ENCODE results near the gene DIRAS1. TPM values are rescaled to one million over a fixed set of nuclear protein-coding genes. Genes with fewer than 3 reads are reported as not detected.

Gene DIRAS1
- total RNA-seq, 1 donor from 2014 or later, result 0.10 TPM

GRCh38 chr19:2756477-2756876 lies 35.3 kb upstream of the DIRAS1 start:
- ATAC-seq (no peak), DNase-seq (ENCODE audit: low spot score) (no peak)

GRCh38 chr19:2755811-2756210 lies 34.6 kb upstream of the DIRAS1 start:
- ATAC-seq, result no peak
- no peak for DNase-seq (ENCODE audit: low spot score)

- ATAC-seq, result no peak
- DNase-seq (ENCODE audit: low spot score), result no peak
Observed at GRCh38 chr19:2755448-2755705, 34.2 kb upstream of the DIRAS1 start.

- DNase-seq (ENCODE audit: low spot score) (no peak), ATAC-seq (no peak)
Observed at GRCh38 chr19:2754659-2755447, 33.7 kb upstream of the DIRAS1 start.

- ATAC-seq (no peak), DNase-seq (ENCODE audit: low spot score) (no peak)
Observed at GRCh38 chr19:2751438-2751830, 30.3 kb upstream of the DIRAS1 start.

GRCh38 chr19:2750808-2751437 lies 29.8 kb upstream of the DIRAS1 start:
- no peak for ATAC-seq
- no peak for DNase-seq (ENCODE audit: low spot score)

GRCh38 chr19:2747349-2747748 lies 26.2 kb upstream of the DIRAS1 start:
- ATAC-seq (no peak), DNase-seq (ENCODE audit: low spot score) (no peak)

GRCh38 chr19:2744113-2744512 lies 22.9 kb upstream of the DIRAS1 start:
- DNase-seq (ENCODE audit: low spot score) (no peak), ATAC-seq (no peak)

- ATAC-seq, result no peak
- DNase-seq (ENCODE audit: low spot score), result no peak
Observed at GRCh38 chr19:2743099-2743498, 21.9 kb upstream of the DIRAS1 start.

- ATAC-seq (no peak), DNase-seq (ENCODE audit: low spot score) (no peak)
Observed at GRCh38 chr19:2740314-2740656, 19.1 kb upstream of the DIRAS1 start.

- DNase-seq (ENCODE audit: low spot score) (peak; percentile 99), ATAC-seq (peak; percentile 100)
Observed at GRCh38 chr19:2739602-2740313, 18.6 kb upstream of the DIRAS1 start, which contains the start of gene SLC39A3. Gene SLC39A3, minus strand, starts transcription at chr19:2740017. Its CDS starts 2,760 bp downstream, at chr19:2737257.

GRCh38 chr19:2736550-2737190 lies 15.5 kb upstream of the DIRAS1 start:
- ATAC-seq (no peak), DNase-seq (ENCODE audit: low spot score) (no peak)

- DNase-seq (ENCODE audit: low spot score) (no peak), ATAC-seq (no peak)
Observed at GRCh38 chr19:2735374-2735773, 14.2 kb upstream of the DIRAS1 start.

- ATAC-seq (no peak), DNase-seq (ENCODE audit: low spot score) (no peak)
Observed at GRCh38 chr19:2734589-2735288, 13.6 kb upstream of the DIRAS1 start.

GRCh38 chr19:2733930-2734588 lies 12.9 kb upstream of the DIRAS1 start:
- no peak for DNase-seq (ENCODE audit: low spot score)
- ATAC-seq, result no peak

GRCh38 chr19:2732883-2733282 lies 11.7 kb upstream of the DIRAS1 start:
- no peak for DNase-seq (ENCODE audit: low spot score)

GRCh38 chr19:2732157-2732725 lies 11.1 kb upstream of the DIRAS1 start:
- no peak for DNase-seq (ENCODE audit: low spot score)
- ATAC-seq, result no peak

More at GRCh38 chr19:2732883-2733282, 11.7 kb upstream of the DIRAS1 start:
- ATAC-seq, result no peak

GRCh38 chr19:2731181-2731995 lies 10.2 kb upstream of the DIRAS1 start:
- DNase-seq (ENCODE audit: low spot score) (no peak), ATAC-seq (no peak)

All from left lobe of liver (tissue), 2 donors.